HG03469 (cell line): ENCODE results near the gene PAF1.

Source experiments
- ATAC-seq: cut with Tn5 transposase; IDR thresholded peaks from one replicate; pipeline ENCODE4 v1.9.1; 2021; ENCODE audit warnings: mild to moderate bottlenecking, moderate library complexity, moderate number of reproducible peaks; ENCODE audit not compliant: unreplicated experiment

The PAF1 gene

GRCh38 chr19:39390751-39391437 is at the start of gene PAF1, which contains the start of gene MED29:
TSS of gene PAF1 (minus strand) at chr19:39391106. CDS start at chr19:39390864, 242 bp downstream.
TSS of gene MED29 (plus strand) at chr19:39391378. CDS start at chr19:39391423, 45 bp downstream.
- peak; percentile 81 for ATAC-seq

- no peak for ATAC-seq
These were observed 47.5 kb upstream of the PAF1 start for GRCh38 chr19:39438270-39438934.

GRCh38 chr19:39436350-39436716 is 45.4 kb upstream of the PAF1 start:
- ATAC-seq: no peak

- peak; percentile 31 for ATAC-seq
These were observed 44.8 kb upstream of the PAF1 start, which contains the start of gene RPS16 for GRCh38 chr19:39435499-39436349. TSS of gene RPS16 (minus strand) at chr19:39435949. CDS start at chr19:39435895, 54 bp downstream.

- ATAC-seq: no peak
These were observed 43.5 kb upstream of the PAF1 start for GRCh38 chr19:39434123-39435076.

- no peak for ATAC-seq
These were observed 42.7 kb upstream of the PAF1 start for GRCh38 chr19:39433480-39434079.

GRCh38 chr19:39432677-39433025 is 41.7 kb upstream of the PAF1 start:
- no peak for ATAC-seq

GRCh38 chr19:39430675-39431593 is 40.0 kb upstream of the PAF1 start:
- peak; percentile 33 for ATAC-seq

GRCh38 chr19:39428283-39429112 is 37.6 kb upstream of the PAF1 start:
- no peak for ATAC-seq

GRCh38 chr19:39427707-39428106 is 36.8 kb upstream of the PAF1 start:
- ATAC-seq: no peak

- no peak for ATAC-seq
These were observed 35.3 kb upstream of the PAF1 start for GRCh38 chr19:39426170-39426569.

- ATAC-seq: no peak
These were observed 34.8 kb upstream of the PAF1 start for GRCh38 chr19:39425744-39426143.

- no peak for ATAC-seq
These were observed 34.0 kb upstream of the PAF1 start for GRCh38 chr19:39424934-39425333.

- no peak for ATAC-seq
These were observed 32.6 kb upstream of the PAF1 start for GRCh38 chr19:39423258-39424086.

GRCh38 chr19:39422020-39422419 is 31.1 kb upstream of the PAF1 start:
- ATAC-seq: no peak

GRCh38 chr19:39420769-39421168 is 29.9 kb upstream of the PAF1 start:
- ATAC-seq: no peak

GRCh38 chr19:39419003-39419402 is 28.1 kb upstream of the PAF1 start:
- no peak for ATAC-seq
